RWPE2 (cell line): ENCODE results near the gene SMYD3.

Experiments
- ATAC-seq: fragments of 200-7000 bp; cut with Tn5 transposase; 3 replicates; pipeline ENCODE4 v1.9.1; 2021; ENCODE audit warnings: low read depth
- DNase-seq: peaks from one replicate; pipeline ENCODE4 v3.0.0-alpha.2; 2020; ENCODE audit warnings: low spot score
- H3K27ac ChIP-seq: fragments of 450-650 bp; 2 replicates; pipeline ENCODE4 v1.5.1; 2017; ENCODE audit warnings: mild to moderate bottlenecking; ENCODE audit not compliant: poor library complexity, severe bottlenecking
- H3K27me3 ChIP-seq: fragments of 250-450 bp; sonication (Bioruptor Pico); 2 replicates; pipeline ENCODE4 v1.5.1; 2021; ENCODE audit warnings: mild to moderate bottlenecking, moderate library complexity; ENCODE audit not compliant: insufficient read depth, poor library complexity, severe bottlenecking
- H3K36me3 ChIP-seq: fragments of 250-450 bp; sonication (Bioruptor Pico); 2 replicates; pipeline ENCODE4 v1.5.1; 2020; ENCODE audit warnings: low read depth, mild to moderate bottlenecking, moderate library complexity
- H3K4me1 ChIP-seq: fragments of 250-450 bp; sonication (Bioruptor Pico); 2 replicates; pipeline ENCODE4 v1.5.1; 2021; ENCODE audit warnings: mild to moderate bottlenecking, moderate library complexity; ENCODE audit not compliant: insufficient read depth, poor library complexity, severe bottlenecking
- H3K4me3 ChIP-seq: fragments of 250-450 bp; sonication (Bioruptor Pico); 2 replicates; pipeline ENCODE4 v1.5.1; 2021; ENCODE audit warnings: mild to moderate bottlenecking, moderate library complexity; ENCODE audit not compliant: severe bottlenecking
- H3K9me3 ChIP-seq: fragments of 250-450 bp; sonication (Bioruptor Pico); 2 replicates; pipeline ENCODE4 v1.5.1; 2021; ENCODE audit warnings: mild to moderate bottlenecking, moderate library complexity; ENCODE audit not compliant: severe bottlenecking
- CTCF ChIP-seq: fragments of 450-650 bp; IDR thresholded peaks from one replicate; pipeline ENCODE4 v1.5.1; 2017; ENCODE audit warnings: mild to moderate bottlenecking, moderate library complexity; ENCODE audit not compliant: poor library complexity, severe bottlenecking

The SMYD3 gene

GRCh38 chr1:245788886-245789285 is 718.2 kb downstream of the SMYD3 start:
- H3K27ac ChIP-seq, result no peak overlapping the region
- TF ChIP-seq CTCF, result no peak
- DNase-seq, result no peak
- no peaks in the 10 kb centered on the region for H3K27me3 ChIP-seq
- H3K4me3 ChIP-seq, result no peak overlapping the region
- ATAC-seq, result no peak
- peaks cover 6% of the 10 kb centered on the region for H3K4me1 ChIP-seq
- no peaks in the 10 kb centered on the region for H3K36me3 ChIP-seq
- no peaks in the 10 kb centered on the region for H3K9me3 ChIP-seq

GRCh38 chr1:245788269-245788668 is 718.8 kb downstream of the SMYD3 start:
- no peak for DNase-seq
- no peaks in the 10 kb centered on the region for H3K36me3 ChIP-seq
- no peak overlapping the region for H3K4me3 ChIP-seq
- H3K4me1 ChIP-seq, result peaks cover 6% of the 10 kb centered on the region
- no peaks in the 10 kb centered on the region for H3K27me3 ChIP-seq
- H3K27ac ChIP-seq, result no peak overlapping the region
- TF ChIP-seq CTCF, result no peak
- H3K9me3 ChIP-seq, result no peaks in the 10 kb centered on the region
- peak; percentile 83 for ATAC-seq

GRCh38 chr1:245786948-245787347 is 720.1 kb downstream of the SMYD3 start:
- TF ChIP-seq CTCF, result no peak
- ATAC-seq (no peak), DNase-seq (no peak)
- H3K9me3 ChIP-seq, result no peaks in the 10 kb centered on the region
- no peaks in the 10 kb centered on the region for H3K36me3 ChIP-seq
- H3K27ac ChIP-seq, result no peak overlapping the region
- H3K4me3 ChIP-seq, result no peak overlapping the region
- H3K27me3 ChIP-seq, result no peaks in the 10 kb centered on the region
- H3K4me1 ChIP-seq, result peaks cover 6% of the 10 kb centered on the region

GRCh38 chr1:245779797-245780755 is 727.0 kb downstream of the SMYD3 start:
- H3K27ac ChIP-seq, result no peak overlapping the region
- H3K4me3 ChIP-seq, result no peak overlapping the region
- H3K9me3 ChIP-seq, result no peaks in the 10 kb centered on the region
- no peaks in the 10 kb centered on the region for H3K4me1 ChIP-seq
- DNase-seq (no peak), ATAC-seq (no peak)
- H3K27me3 ChIP-seq, result no peaks in the 10 kb centered on the region
- no peaks in the 10 kb centered on the region for H3K36me3 ChIP-seq
- TF ChIP-seq CTCF, result no peak

- Histone ChIP-seq H3K27ac (no peak overlapping the region), H3K4me3 (no peak overlapping the region), H3K4me1 (no peaks in the 10 kb centered on the region), H3K27me3 (no peaks in the 10 kb centered on the region), H3K36me3 (no peaks in the 10 kb centered on the region), H3K9me3 (no peaks in the 10 kb centered on the region)
- DNase-seq, result no peak
- TF ChIP-seq CTCF, result no peak
- no peak for ATAC-seq
Observed at GRCh38 chr1:245777752-245778151, 729.3 kb downstream of the SMYD3 start.
